GM12878 (cell line): ENCODE data around the gene GEMIN2. TPM values are rescaled to one million over a fixed set of nuclear protein-coding genes. Genes with fewer than 3 reads are reported as not detected.

Experiments used
- ATAC-seq: fragments of 200-7000 bp; cut with Tn5 transposase; 3 replicates; pipeline ENCODE4 v1.9.1; 2020; ENCODE audit warnings: mild to moderate bottlenecking, moderate library complexity
- BruUV-seq: library from RNA; stranded (reverse); fragments of 400-500 nt; replicated peaks from 2 replicates; lab custom pipeline; 2021; lab: Mats Ljungman, UMichigan
- CTCF ChIA-PET: fragments of 300-600 bp; sonication (Branson Sonifier 250); formaldehyde crosslinking; extraction: SDS; loops from one replicate; lab custom pipeline; 2021; ENCODE audit warnings: inconsistent platforms; lab: Yijun Ruan, JAX
- POLR2A ChIA-PET: fragments of 350-600 bp; formaldehyde crosslinking; extraction: SDS; loops from one replicate; lab custom pipeline; 2021; ENCODE audit warnings: inconsistent platforms; lab: Charles Lee
- RAD21 ChIA-PET: fragments of 300-600 bp; sonication (Branson Sonifier 250); formaldehyde crosslinking; loops from one replicate; lab custom pipeline; 2023; ENCODE audit warnings: antibody characterized with exemption; ENCODE audit not compliant: unreplicated experiment; lab: Charles Lee
- SMC1A ChIA-PET: fragments of 300-600 bp; sonication (Branson Sonifier 250); formaldehyde crosslinking; loops from one replicate; lab custom pipeline; 2023; ENCODE audit not compliant: unreplicated experiment, uncharacterized antibody; lab: Charles Lee
- DNase-seq: peaks from one replicate; pipeline ENCODE4 v3.0.0-alpha.2; 2011; ENCODE audit warnings: low read depth, low spot score
- FAIRE-seq: peaks from 3 replicates; lab custom pipeline; 2011; peaks lifted over from hg19 to GRCh38; lab: Jason Lieb, UNC
- H2AFZ ChIP-seq: 2 replicates; pipeline ENCODE4 v1.6.0; 2011; ENCODE audit warnings: low read depth, low read length, control low read depth; ENCODE audit not compliant: control insufficient read depth
- H3K27ac ChIP-seq: 2 replicates; pipeline ENCODE4 v1.5.1; 2011; ENCODE audit warnings: control low read depth; ENCODE audit not compliant: control insufficient read depth, insufficient read depth
- H3K27me3 ChIP-seq, 2 experiments: replicated peaks in 1 of 2; 2 replicates each; pipeline versions ENCODE4 v1.6.0 to v1.6.1; 2011; ENCODE audit warnings: low read length in 1 of 2; ENCODE audit not compliant: control insufficient read depth in 2 of 2, insufficient read depth in 2 of 2
- H3K36me3 ChIP-seq, 2 experiments: 2 replicates each; pipeline ENCODE4 v1.5.1; 2011; ENCODE audit warnings: low read length in 1 of 2; ENCODE audit not compliant: control insufficient read depth in 2 of 2, insufficient read depth in 2 of 2
- H3K4me1 ChIP-seq: 2 replicates; pipeline ENCODE4 v1.6.1; 2011; ENCODE audit warnings: mild to moderate bottlenecking, low read length, moderate library complexity, mixed read lengths; ENCODE audit not compliant: control insufficient read depth, insufficient read depth
- H3K4me2 ChIP-seq: 2 replicates; pipeline ENCODE4 v1.6.0; 2011; ENCODE audit warnings: control low read depth; ENCODE audit not compliant: control insufficient read depth, insufficient read depth
- H3K4me3 ChIP-seq: fragments of 200-600 bp; sonication (generic); 2 replicates; pipeline ENCODE4 v1.5.1; 2016
- H3K79me2 ChIP-seq: 2 replicates; pipeline ENCODE4 v1.6.0; 2011; ENCODE audit warnings: low read length; ENCODE audit not compliant: control insufficient read depth, insufficient read depth
- H3K9ac ChIP-seq: 2 replicates; pipeline ENCODE4 v1.8.0; 2011; ENCODE audit warnings: low read length, control low read depth, mixed read lengths; ENCODE audit not compliant: control insufficient read depth, insufficient read depth
- H3K9me3 ChIP-seq: replicated peaks from 3 replicates; pipeline ENCODE4 v1.5.1; 2011; ENCODE audit warnings: mild to moderate bottlenecking, low read length; ENCODE audit not compliant: control insufficient read depth, insufficient read depth
- H4K20me1 ChIP-seq: 2 replicates; pipeline ENCODE4 v1.6.0; 2011; ENCODE audit not compliant: control insufficient read depth, insufficient read depth
- BRCA1 ChIP-seq: IDR thresholded peaks from 2 replicates; pipeline ENCODE4 v1.6.1; 2011; ENCODE audit warnings: low read depth, low read length, improper control_type of control experiment
- CBFB ChIP-seq: IDR thresholded peaks from 2 replicates; pipeline ENCODE4 v1.6.1; 2016; ENCODE audit warnings: antibody characterized with exemption, low read depth
- EED ChIP-seq: sonication (generic); IDR thresholded peaks from 2 replicates; pipeline ENCODE4 v1.6.1; 2016; ENCODE audit warnings: antibody characterized with exemption, low read depth
- EZH2 ChIP-seq: IDR thresholded peaks from 2 replicates; pipeline ENCODE4 v1.6.1; 2012; ENCODE audit warnings: low read depth, mild to moderate bottlenecking, control low read depth, inconsistent platforms, low read length, borderline replicate concordance; ENCODE audit not compliant: control insufficient read depth
- FOXM1 ChIP-seq: IDR thresholded peaks from 2 replicates; pipeline ENCODE4 v1.6.1; 2012; ENCODE audit warnings: low read depth, mild to moderate bottlenecking, inconsistent platforms, low read length, moderate library complexity
- GABPA ChIP-seq: IDR thresholded peaks from 2 replicates; pipeline ENCODE4 v1.6.1; 2014; ENCODE audit warnings: antibody characterized with exemption, low read depth, mild to moderate bottlenecking, inconsistent platforms
- HDGF ChIP-seq: fragments of 450-650 bp; IDR thresholded peaks from 2 replicates; pipeline ENCODE4 v1.6.1; 2016; ENCODE audit warnings: antibody characterized with exemption
- MYC ChIP-seq: IDR thresholded peaks from 2 replicates; pipeline ENCODE4 v1.6.1; 2011; ENCODE audit warnings: mild to moderate bottlenecking, low read length, moderate library complexity, inconsistent platforms; ENCODE audit not compliant: insufficient read depth, insufficient replicate concordance, insufficient read length, severe bottlenecking
- NFIC ChIP-seq: IDR thresholded peaks from 2 replicates; pipeline ENCODE4 v1.6.1; 2012; ENCODE audit warnings: low read depth, mild to moderate bottlenecking, inconsistent platforms, low read length, moderate library complexity
- RUNX3 ChIP-seq: IDR thresholded peaks from 2 replicates; pipeline ENCODE4 v1.6.1; 2012; ENCODE audit warnings: low read length, inconsistent platforms
- WRNIP1 ChIP-seq: IDR thresholded peaks from 2 replicates; pipeline ENCODE4 v1.6.1; 2011; ENCODE audit warnings: low read depth, low read length, improper control_type of control experiment, borderline replicate concordance
- ZNF274 ChIP-seq: IDR thresholded peaks from one replicate; pipeline ENCODE4 v1.8.0; 2011; ENCODE audit not compliant: insufficient read length, insufficient read depth
- WGBS: methylation state at CpG from one replicate; pipeline ENCODE4 v1.1.6; 2016; ENCODE audit warnings: low lambda C conversion rate; ENCODE audit not compliant: insufficient replicate concordance, insufficient coverage; ENCODE audit errors: missing lambda C conversion rate; 5-methylcytosine and 5-hydroxymethylcytosine counted together
- in situ Hi-C: fragments of 300-500 bp; cut with MboI; formaldehyde crosslinking; loops from 9 replicates; pipeline ENCODE4 v1.14.3; 2018; ENCODE audit warnings: mixed read lengths
- intact Hi-C: fragments of 100-400 bp; cut with micrococcal nuclease; formaldehyde crosslinking; loops from one replicate; pipeline ENCODE4 v1.14.2; 2022; ENCODE audit not compliant: unreplicated experiment
- polyA plus RNA-seq, 11 experiments: library from polyadenylated mRNA; depleted of rRNA in 4 of 11; unstranded in 6 of 11; stranded (reverse) in 5 of 11; fragments of >200 nt; fragmentation: Nextera tagmentation in 4 of 11; fragmentation: Illumina TruSeq in 1 of 11; extraction: Ambion mirVana in 4 of 11; extraction: Trizol in 1 of 11; gene quantifications; 1 replicate in 1 of 11; 2 replicates in 10 of 11; pipeline versions ENCODE4 v1.2.1 to v1.2.3, GENCODE V29; 2011 to 2016; ENCODE audit warnings: inconsistent platforms in 2 of 11, missing spikeins in 2 of 11, low read depth in 1 of 11
- total RNA-seq, 4 experiments: library from RNA; depleted of rRNA in 3 of 4; stranded (reverse); fragments of >200 nt in 3 of 4; fragmentation: Illumina TruSeq in 1 of 4; extraction: Trizol in 1 of 4; gene quantifications; 2 replicates each; pipeline versions ENCODE4 v1.2.1 to v1.2.3, GENCODE V29; 2013 to 2021
- TF ChIP-seq, protein P1 (sequence below): fragments of 450-650 bp; formaldehyde crosslinking; IDR thresholded peaks from 2 replicates; pipeline ENCODE4 v1.4.0; 2020; ENCODE audit warnings: mild to moderate bottlenecking, moderate library complexity
- TF ChIP-seq, protein P2 (sequence below): IDR thresholded peaks from 2 replicates; pipeline ENCODE4 v1.6.1; 2012; ENCODE audit warnings: low read depth, low read length, improper control_type of control experiment

Gene GEMIN2
- total and polyA plus RNA-seq, 10 of the 15 experiments (the other 5 are each of a cell fraction or from before 2014, with no cell fraction given), result 25.9 to 69.3 (median 46.1) TPM

DNA sequence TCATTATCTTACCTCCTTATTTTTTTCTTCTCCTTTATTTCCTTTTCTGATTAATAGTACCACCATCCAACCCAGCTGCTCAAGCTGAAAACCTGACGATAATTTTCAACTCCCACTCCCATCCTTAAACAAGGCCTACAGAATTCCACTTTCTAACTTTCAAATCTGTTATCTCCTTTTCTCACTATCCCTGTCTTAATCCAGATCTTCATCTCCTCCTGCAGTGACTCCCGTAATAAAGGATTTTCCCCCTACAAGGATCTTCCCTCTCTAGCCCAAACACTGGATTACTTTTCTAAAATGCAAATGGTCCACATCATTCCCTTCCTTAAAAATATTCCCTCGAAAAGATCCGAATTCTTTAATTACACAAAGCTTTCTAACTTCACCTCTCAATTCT is 54.5 kb downstream of the GEMIN2 start:
- no TSS peak for BruUV-seq
- intact Hi-C loops (no loop called here), in situ Hi-C loops (no loop called here)
- TF ChIP-seq, protein P1, sequence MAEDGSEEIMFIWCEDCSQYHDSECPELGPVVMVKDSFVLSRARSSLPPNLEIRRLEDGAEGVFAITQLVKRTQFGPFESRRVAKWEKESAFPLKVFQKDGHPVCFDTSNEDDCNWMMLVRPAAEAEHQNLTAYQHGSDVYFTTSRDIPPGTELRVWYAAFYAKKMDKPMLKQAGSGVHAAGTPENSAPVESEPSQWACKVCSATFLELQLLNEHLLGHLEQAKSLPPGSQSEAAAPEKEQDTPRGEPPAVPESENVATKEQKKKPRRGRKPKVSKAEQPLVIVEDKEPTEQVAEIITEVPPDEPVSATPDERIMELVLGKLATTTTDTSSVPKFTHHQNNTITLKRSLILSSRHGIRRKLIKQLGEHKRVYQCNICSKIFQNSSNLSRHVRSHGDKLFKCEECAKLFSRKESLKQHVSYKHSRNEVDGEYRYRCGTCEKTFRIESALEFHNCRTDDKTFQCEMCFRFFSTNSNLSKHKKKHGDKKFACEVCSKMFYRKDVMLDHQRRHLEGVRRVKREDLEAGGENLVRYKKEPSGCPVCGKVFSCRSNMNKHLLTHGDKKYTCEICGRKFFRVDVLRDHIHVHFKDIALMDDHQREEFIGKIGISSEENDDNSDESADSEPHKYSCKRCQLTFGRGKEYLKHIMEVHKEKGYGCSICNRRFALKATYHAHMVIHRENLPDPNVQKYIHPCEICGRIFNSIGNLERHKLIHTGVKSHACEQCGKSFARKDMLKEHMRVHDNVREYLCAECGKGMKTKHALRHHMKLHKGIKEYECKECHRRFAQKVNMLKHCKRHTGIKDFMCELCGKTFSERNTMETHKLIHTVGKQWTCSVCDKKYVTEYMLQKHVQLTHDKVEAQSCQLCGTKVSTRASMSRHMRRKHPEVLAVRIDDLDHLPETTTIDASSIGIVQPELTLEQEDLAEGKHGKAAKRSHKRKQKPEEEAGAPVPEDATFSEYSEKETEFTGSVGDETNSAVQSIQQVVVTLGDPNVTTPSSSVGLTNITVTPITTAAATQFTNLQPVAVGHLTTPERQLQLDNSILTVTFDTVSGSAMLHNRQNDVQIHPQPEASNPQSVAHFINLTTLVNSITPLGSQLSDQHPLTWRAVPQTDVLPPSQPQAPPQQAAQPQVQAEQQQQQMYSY (CRISPR knock-in tag), result no peak
- TF ChIP-seq MYC, result no peak
- no peak for TF ChIP-seq NFIC
- TF ChIP-seq HDGF, result no peak
- no peak for TF ChIP-seq ZNF274
- TF ChIP-seq EZH2, result no peak
- no peak for TF ChIP-seq FOXM1
- no peak for TF ChIP-seq BRCA1
- no peak for TF ChIP-seq WRNIP1
- no peak for TF ChIP-seq CBFB
- no peak for TF ChIP-seq RUNX3
- TF ChIP-seq, protein P2, sequence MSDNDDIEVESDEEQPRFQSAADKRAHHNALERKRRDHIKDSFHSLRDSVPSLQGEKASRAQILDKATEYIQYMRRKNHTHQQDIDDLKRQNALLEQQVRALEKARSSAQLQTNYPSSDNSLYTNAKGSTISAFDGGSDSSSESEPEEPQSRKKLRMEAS, result no peak
- TF ChIP-seq GABPA, result no peak
- no peak for TF ChIP-seq EED
- Histone ChIP-seq H3K4me3 (peak overlapping the region; percentile 97), H3K4me2 (peak overlapping the region; percentile 64), H2AFZ (no peak overlapping the region), H4K20me1 (no peaks in the 10 kb centered on the region; the same call in 1 of the 2 replicates), H3K9ac (0 out of 2 replicates have a peak overlapping the region, but pooled peaks have one; percentile 98), H3K27ac (no peak overlapping the region), H3K9me3 (no peaks in the 10 kb centered on the region), H3K79me2 (peaks cover 37% of the 10 kb centered on the region), H3K4me1 (no peaks in the 10 kb centered on the region), H3K36me3 (peaks cover 0 to 4% of the 10 kb centered on the region in 2 experiments; a peak in 1 of 4 replicates), H3K27me3 (no peaks in the 10 kb centered on the region)
- RAD21 ChIA-PET, result interaction anchor here (2.2 kb wide), 1 partner anchor 54 kb away, joined by 5 read pairs; the partner anchor contains the start of gene GEMIN2
- POLR2A ChIA-PET, result interaction anchor here (0.7 to 1.4 kb wide), 3 partner anchors 54 to 264 kb away, joined by 4 to 6 read pairs (median 4); partner anchors contain the start of genes FBXO33 and GEMIN2
- WGBS, result 85% methylated on average over 4 of the region's 4 CpGs
- ATAC-seq, result no peak
- SMC1A ChIA-PET, result interaction anchor here (1.0 to 1.1 kb wide), 2 partner anchors 11 to 45 kb away, joined by 3 to 4 read pairs; no protein-coding TSS in a partner anchor
- no peak for FAIRE-seq
- CTCF ChIA-PET, result no interaction called here
- DNase-seq, result no peak
